Glutamatergic neuron (in vitro differentiated cells): ENCODE results near the gene GRIK5. TPM values are rescaled to one million over a fixed set of nuclear protein-coding genes. Genes with fewer than 3 reads are reported as not detected.
A peak's percentile ranks its signal among the peaks of the same experiment; 100 is the strongest.

ENCODE experiments used
- DNase-seq: peaks from one replicate; pipeline ENCODE4 v3.0.0; 2022
- H3K27ac Mint-ChIP-seq: one replicate; pipeline ENCODE4 v1.8.0; 2020; ENCODE audit warnings: mild to moderate bottlenecking, mixed read lengths, inconsistent platforms; ENCODE audit not compliant: unreplicated experiment
- H3K27me3 Mint-ChIP-seq: one replicate; pipeline ENCODE4 v1.8.0; 2020; ENCODE audit warnings: mild to moderate bottlenecking, moderate library complexity, mixed read lengths, inconsistent platforms; ENCODE audit not compliant: unreplicated experiment
- H3K36me3 Mint-ChIP-seq: one replicate; pipeline ENCODE4 v1.8.0; 2020; ENCODE audit warnings: mild to moderate bottlenecking, mixed read lengths, inconsistent platforms; ENCODE audit not compliant: unreplicated experiment
- H3K4me1 Mint-ChIP-seq: one replicate; pipeline ENCODE4 v1.8.0; 2020; ENCODE audit warnings: mild to moderate bottlenecking, low read depth, mixed read lengths, inconsistent platforms; ENCODE audit not compliant: unreplicated experiment
- H3K4me3 Mint-ChIP-seq: one replicate; pipeline ENCODE4 v1.8.0; 2020; ENCODE audit warnings: mild to moderate bottlenecking, mixed read lengths, inconsistent platforms; ENCODE audit not compliant: unreplicated experiment
- H3K9me3 Mint-ChIP-seq: one replicate; pipeline ENCODE4 v1.8.0; 2020; ENCODE audit warnings: mild to moderate bottlenecking, moderate library complexity, mixed read lengths, inconsistent platforms; ENCODE audit not compliant: unreplicated experiment
- CTCF ChIP-seq: fragments of 200-600 bp; sonication (generic); IDR thresholded peaks from one replicate; pipeline ENCODE4 v1.5.0; 2021; ENCODE audit not compliant: partially characterized antibody, unreplicated experiment
- total RNA-seq: library from RNA; stranded (reverse); fragmentation: NEBNext Ultra II Directional; extraction: Animal tissue kit (Norgen Biotek cat#: 25700); gene quantifications from one replicate; pipeline ENCODE4 v1.2.1, GENCODE V29; 2021; ENCODE audit not compliant: unreplicated experiment

The GRIK5 gene
- total RNA-seq, 1 donor from 2014 or later, result 79.1 TPM

DNA sequence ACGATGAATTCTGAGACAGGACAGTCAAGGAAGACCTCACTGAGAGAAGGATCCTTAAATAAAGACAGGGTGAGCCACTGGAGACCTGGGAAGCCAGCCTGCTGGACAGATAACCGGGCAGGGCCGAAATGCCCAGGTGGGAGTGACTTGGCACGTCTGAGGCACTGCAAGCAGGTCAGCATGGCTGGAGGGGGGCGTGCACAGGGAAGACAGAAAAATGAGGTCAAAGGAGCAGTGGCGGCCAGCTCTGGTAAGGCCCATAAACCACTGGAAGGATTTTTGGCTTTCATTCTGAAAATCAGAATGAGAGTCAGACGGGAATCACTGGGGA is 70.2 kb downstream of the GRIK5 start:
- Mint-ChIP-seq H3K27ac (peak overlapping the region; percentile 94), H3K36me3 (no peaks in the 10 kb centered on the region), H3K27me3 (peaks cover 36% of the 10 kb centered on the region), H3K9me3 (peaks cover 22% of the 10 kb centered on the region), H3K4me3 (peak overlapping the region; percentile 92), H3K4me1 (peaks cover 43% of the 10 kb centered on the region)
- no peak for DNase-seq
- TF ChIP-seq CTCF, result no peak

- no peaks in the 10 kb centered on the region for H3K36me3 Mint-ChIP-seq
- DNase-seq, result peak; percentile 70
- H3K4me1 Mint-ChIP-seq, result peaks cover 47% of the 10 kb centered on the region
- H3K4me3 Mint-ChIP-seq, result peak overlapping the region; percentile 92
- H3K9me3 Mint-ChIP-seq, result peaks cover 22% of the 10 kb centered on the region
- H3K27ac Mint-ChIP-seq, result peak overlapping the region; percentile 94
- no peak for TF ChIP-seq CTCF
- H3K27me3 Mint-ChIP-seq, result peaks cover 37% of the 10 kb centered on the region
Observed at GRCh38 chr19:41999071-41999877, 70.7 kb downstream of the GRIK5 start.

DNA sequence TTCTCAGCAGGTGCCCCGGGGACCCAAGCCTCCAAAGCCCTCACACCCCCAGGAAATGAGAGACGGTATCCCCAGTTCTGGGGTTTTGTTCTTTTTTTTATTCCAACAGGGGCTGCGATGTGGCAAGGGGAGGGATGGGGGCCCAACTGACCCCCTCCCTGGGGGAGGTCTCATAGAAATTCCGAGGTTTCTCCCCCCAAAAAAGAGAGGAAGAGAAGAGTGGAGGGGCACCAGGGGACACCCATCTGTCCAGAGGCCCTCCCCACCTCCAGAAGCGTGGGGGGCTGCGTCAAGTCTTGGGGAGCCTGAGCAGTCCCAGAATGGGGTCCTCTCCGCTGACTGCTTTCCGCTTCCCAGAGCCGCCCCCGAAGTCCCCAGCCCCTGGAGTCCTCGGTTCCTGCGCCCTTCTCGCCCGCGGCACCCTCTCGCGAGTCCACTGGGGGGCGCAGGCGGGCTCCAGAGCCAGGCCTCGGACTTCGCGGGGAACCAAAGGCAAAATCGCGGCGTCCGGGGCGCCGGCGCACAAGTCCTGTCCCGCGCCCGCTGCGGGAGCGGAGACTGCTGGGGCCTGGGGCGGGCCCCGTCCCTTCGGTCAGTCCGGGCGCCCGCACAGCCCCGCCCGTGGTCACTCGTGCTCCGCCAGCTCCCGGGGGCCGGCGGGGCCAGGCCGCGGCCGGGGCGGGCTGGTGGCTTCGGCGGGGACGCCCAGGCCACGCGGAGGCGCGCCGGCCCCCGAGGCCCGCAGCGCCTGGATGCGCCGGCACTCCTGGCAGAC is 71.6 kb downstream of the GRIK5 start:
- Mint-ChIP-seq H3K4me1 (peaks cover 42% of the 10 kb centered on the region), H3K27ac (peak overlapping the region; percentile 96), H3K27me3 (peaks cover 38% of the 10 kb centered on the region), H3K4me3 (peak overlapping the region; percentile 87), H3K9me3 (peaks cover 21% of the 10 kb centered on the region), H3K36me3 (no peaks in the 10 kb centered on the region)
- DNase-seq, result peak; percentile 91
- peak; percentile 95 for TF ChIP-seq CTCF

DNA sequence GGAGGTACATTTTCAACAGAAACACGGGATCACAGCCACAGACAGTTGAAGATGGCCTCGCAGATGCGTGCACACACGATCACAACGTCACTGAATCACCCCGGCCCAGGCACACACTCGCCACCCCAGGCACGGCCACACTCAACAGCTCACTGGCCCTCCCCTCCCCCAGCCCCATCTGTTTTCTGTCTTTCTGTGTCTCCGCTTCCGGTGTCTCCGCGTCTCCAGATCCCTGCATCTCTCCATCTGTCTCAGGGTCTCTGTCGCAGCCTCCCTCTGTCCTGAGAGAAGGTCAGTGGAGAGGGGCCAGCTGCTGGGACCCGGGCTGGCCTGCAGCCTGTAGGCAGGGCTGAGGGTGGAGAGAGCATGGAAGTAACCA is 72.2 kb downstream of the GRIK5 start:
- peak overlapping the region; percentile 96 for H3K27ac Mint-ChIP-seq
- H3K4me3 Mint-ChIP-seq, result peak overlapping the region; percentile 87
- no peaks in the 10 kb centered on the region for H3K36me3 Mint-ChIP-seq
- no peak for TF ChIP-seq CTCF
- peaks cover 41% of the 10 kb centered on the region for H3K27me3 Mint-ChIP-seq
- H3K9me3 Mint-ChIP-seq, result peaks cover 21% of the 10 kb centered on the region
- peak; percentile 89 for DNase-seq
- peaks cover 42% of the 10 kb centered on the region for H3K4me1 Mint-ChIP-seq
